Sigmoid colon (tissue), 7 donors: ENCODE data around the gene CCDC102A. TPM values are rescaled to one million over a fixed set of nuclear protein-coding genes. Genes with fewer than 3 reads are reported as not detected.
"Not testable (repeated sequence)": the region's sequence is repeated elsewhere in the genome, so short reads cannot be mapped to it uniquely, and the experiment has no call there.

ENCODE experiments used
- DNase-seq: peaks from one replicate; pipeline ENCODE4 v3.0.0-alpha.2; 2019
- H3K27ac ChIP-seq, 4 donors: fragments of 200-600 bp; sonication (generic); one replicate each; pipeline ENCODE4 v1.5.1; 2016 to 2019; ENCODE audit warnings: mild to moderate bottlenecking in 1 of 4
- H3K27me3 ChIP-seq, 3 donors: fragments of 200-600 bp; sonication (generic); one replicate each; pipeline ENCODE4 v1.5.1; 2019; ENCODE audit warnings: mild to moderate bottlenecking in 1 of 3
- H3K36me3 ChIP-seq, 4 donors: fragments of 200-600 bp; sonication (generic); one replicate each; pipeline ENCODE4 v1.5.1; 2016 to 2019
- H3K4me1 ChIP-seq, 4 donors: fragments of 200-600 bp; sonication (generic); one replicate each; pipeline ENCODE4 v1.5.1; 2017 to 2019
- H3K4me3 ChIP-seq, 4 donors: fragments of 200-600 bp; sonication (generic); one replicate each; pipeline ENCODE4 v1.5.1; 2017 to 2019; ENCODE audit warnings: mild to moderate bottlenecking in 2 of 4, moderate library complexity in 1 of 4
- H3K9me3 ChIP-seq, 4 donors: fragments of 200-600 bp in 3 of 4; sonication (generic) in 3 of 4; one replicate each; pipeline versions ENCODE4 v1.5.1 to v1.6.1; 2013 to 2019
- CTCF ChIP-seq, 4 experiments: fragments of 450-650 bp in 3 of 4; fragments of 200-600 bp in 1 of 4; IDR thresholded peaks; one replicate each; pipeline ENCODE4 v1.5.1; 2016 to 2019; ENCODE audit warnings: antibody characterized with exemption in 4 of 4, mild to moderate bottlenecking in 3 of 4, moderate library complexity in 2 of 4
- EP300 ChIP-seq, 4 donors: sonication (generic); formaldehyde crosslinking; IDR thresholded peaks; one replicate each; pipeline ENCODE4 v1.6.1; 2017; ENCODE audit warnings: antibody characterized with exemption in 4 of 4
- POLR2A ChIP-seq, 2 donors: fragments of 450-650 bp; IDR thresholded peaks; one replicate each; pipeline ENCODE4 v1.6.1; 2016; ENCODE audit warnings: antibody characterized with exemption in 2 of 2, mild to moderate bottlenecking in 2 of 2, moderate library complexity in 2 of 2
- POLR2AphosphoS5 ChIP-seq, 4 donors: sonication (generic); formaldehyde crosslinking; IDR thresholded peaks; one replicate each; pipeline ENCODE4 v1.6.1; 2017; ENCODE audit warnings: antibody characterized with exemption in 4 of 4
- WGBS, 2 donors: extraction: QIAGEN DNeasy Blood & Tissue Kit; methylation state at CpG; one replicate each; pipeline ENCODE4 v1.1.7; 2013; 5-methylcytosine and 5-hydroxymethylcytosine counted together
- intact Hi-C: fragments of 100-400 bp; cut with DNase I; formaldehyde crosslinking; loops from one replicate; pipeline ENCODE4 v1.15.1; 2023
- polyA plus RNA-seq, 3 donors: library from polyadenylated mRNA; stranded (reverse); fragments of 200-250 nt; gene quantifications; one replicate each; pipeline ENCODE4 v1.2.3, GENCODE V29; 2013
- total RNA-seq, 4 donors: library from RNA; depleted of rRNA; stranded (reverse); fragments of >200 nt; gene quantifications; one replicate each; pipeline ENCODE4 v1.1.0, GENCODE V29; 2016
- donor health status: healthy with polysubstance abuse.
- donor health status: Bipolar disorder and iron deficiency.
- donor health status: healthy.

CCDC102A gene
- total and polyA plus RNA-seq, 7 donors: 1.6 to 46.8 (median 17.8) TPM

GRCh38 chr16:57570301-57571070, 34.1 kb upstream of the CCDC102A start:
- WGBS, 2 donors: 93 to 94% methylated on average over 16 of the region's 16 CpGs
- no peak overlapping the region for H3K27ac ChIP-seq
- intact Hi-C loops: no loop called here
- no peaks in the 10 kb centered on the region for H3K9me3 ChIP-seq
- H3K27me3 ChIP-seq: peaks cover 0 to 5% (median 0%) of the 10 kb centered on the region in 3 donors
- TF ChIP-seq EP300 (IDR thresholded peaks at IDR 0.05) (no peak), POLR2AphosphoS5 (IDR thresholded peaks at IDR 0.05) (no peak), CTCF (IDR thresholded peaks at IDR 0.05) (no peak), POLR2A (IDR thresholded peaks at IDR 0.05) (no peak)
- no peak overlapping the region for H3K4me3 ChIP-seq
- no peaks in the 10 kb centered on the region for H3K36me3 ChIP-seq
- H3K4me1 ChIP-seq: no peaks in the 10 kb centered on the region
- DNase-seq: no peak

GRCh38 chr16:57569306-57569946, 33.1 kb upstream of the CCDC102A start:
- Histone ChIP-seq H3K36me3 (no peaks in the 10 kb centered on the region), H3K27me3 (peaks cover 0 to 5% (median 0%) of the 10 kb centered on the region in 3 donors), H3K9me3 (no peaks in the 10 kb centered on the region), H3K4me1 (no peaks in the 10 kb centered on the region), H3K4me3 (no peak overlapping the region), H3K27ac (no peak overlapping the region)
- TF ChIP-seq CTCF (IDR thresholded peaks at IDR 0.05): no peak
- no peak for TF ChIP-seq EP300 (IDR thresholded peaks at IDR 0.05)
- TF ChIP-seq POLR2AphosphoS5 (IDR thresholded peaks at IDR 0.05): no peak
- TF ChIP-seq POLR2A (IDR thresholded peaks at IDR 0.05): no peak
- intact Hi-C loops: no loop called here
- no peak for DNase-seq
- 91 to 97% methylated on average over 7 of the region's 7 CpGs for WGBS, 2 donors

GRCh38 chr16:57568772-57569171, 32.4 kb upstream of the CCDC102A start:
- H3K4me3 ChIP-seq, H3K27ac ChIP-seq, DNase-seq, H3K9me3 ChIP-seq, H3K4me1 ChIP-seq, H3K36me3 ChIP-seq, H3K27me3 ChIP-seq, intact Hi-C loops: not testable (repeated sequence)
- 97 to 98% methylated on average over 5 of the region's 5 CpGs for WGBS, 2 donors

GRCh38 chr16:57568173-57568678, 31.9 kb upstream of the CCDC102A start:
- Histone ChIP-seq H3K36me3 (no peaks in the 10 kb centered on the region), H3K9me3 (no peaks in the 10 kb centered on the region), H3K27me3 (peaks cover 0 to 13% (median 0%) of the 10 kb centered on the region in 3 donors), H3K4me1 (no peaks in the 10 kb centered on the region), H3K27ac (no peak overlapping the region), H3K4me3 (no peak overlapping the region)
- no peak for DNase-seq
- TF ChIP-seq CTCF (IDR thresholded peaks at IDR 0.05) (no peak), POLR2AphosphoS5 (IDR thresholded peaks at IDR 0.05) (no peak), POLR2A (IDR thresholded peaks at IDR 0.05) (no peak), EP300 (IDR thresholded peaks at IDR 0.05) (no peak)
- WGBS, 2 donors: 96% methylated on average over 5 of the region's 5 CpGs
- intact Hi-C loops: no loop called here

- Histone ChIP-seq H3K27me3 (peaks cover 0 to 18% (median 0%) of the 10 kb centered on the region in 3 donors), H3K4me3 (no peak overlapping the region), H3K4me1 (no peaks in the 10 kb centered on the region), H3K36me3 (no peaks in the 10 kb centered on the region), H3K27ac (no peak overlapping the region), H3K9me3 (no peaks in the 10 kb centered on the region)
- TF ChIP-seq CTCF (IDR thresholded peaks at IDR 0.05) (no peak), POLR2A (IDR thresholded peaks at IDR 0.05) (no peak), POLR2AphosphoS5 (IDR thresholded peaks at IDR 0.05) (no peak), EP300 (IDR thresholded peaks at IDR 0.05) (no peak)
- intact Hi-C loops: no loop called here
- no peak for DNase-seq
- WGBS, 2 donors: 93% methylated on average over 18 of the region's 18 CpGs
Measured at GRCh38 chr16:57567691-57568090, 31.3 kb upstream of the CCDC102A start.
